Measurements from ENCODE around the gene GHRH.

The GHRH gene

DNA sequence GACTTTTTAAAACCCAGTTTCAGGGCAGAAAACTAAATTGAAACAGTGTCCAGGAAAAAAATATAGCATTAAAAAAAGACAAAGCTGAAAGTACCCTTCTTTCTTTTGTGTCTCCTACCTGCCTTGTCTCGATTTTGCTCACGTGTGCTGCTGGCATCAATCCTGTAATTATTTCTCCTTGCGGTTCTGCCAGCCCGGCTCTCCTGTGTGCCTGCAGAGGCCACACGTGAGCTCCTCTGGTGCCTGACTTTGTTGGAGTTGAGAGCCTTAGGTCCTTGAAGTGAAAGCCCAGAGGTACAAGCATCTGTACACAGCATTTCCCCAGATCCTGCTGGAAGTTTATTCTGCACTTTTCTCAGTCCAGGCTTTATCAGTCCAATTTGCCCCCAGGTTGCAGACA is 36.5 kb downstream of the GHRH start:
- no peak for DNase-seq (ENCODE audit: low spot score)
- no peak overlapping the region for H3K4me2 ChIP-seq (ENCODE audit: insufficient read depth, low read length, poor library complexity, severe bottlenecking)
- H3K36me3 ChIP-seq (replicated peaks in 1 of 2; ENCODE audit: control insufficient read depth in 2 of 2, insufficient read depth in 2 of 2, low read length in 2 of 2) = peaks cover 36 to 87% of the 10 kb centered on the region in 2 donors
- no peaks in the 10 kb centered on the region for H3K9me3 ChIP-seq (replicated peaks in 1 of 2; ENCODE audit: control insufficient read depth in 2 of 2, insufficient read depth in 1 of 2, low read depth in 1 of 2, low read length in 2 of 2)
- H4K91ac ChIP-seq (ENCODE audit: low read depth, low read length, poor library complexity) = no peak overlapping the region
- no peak overlapping the region for H2AFZ ChIP-seq (ENCODE audit: low read length)
- no CpG with 5 or more reads among the region's 5 CpGs for WGBS, 2 donors (ENCODE audit: extremely low coverage in 2 of 2, insufficient read length in 2 of 2, insufficient replicate concordance in 1 of 2)
- H2BK120ac ChIP-seq (ENCODE audit: low read depth, low read length) = no peak overlapping the region
- H3K4me3 ChIP-seq (ENCODE audit: low read length in 2 of 2) = no peak overlapping the region
- H2BK12ac ChIP-seq (ENCODE audit: low read length) = no peak overlapping the region
- H3K14ac ChIP-seq (ENCODE audit: low read length) = no peak overlapping the region
- no peak overlapping the region for H2BK15ac ChIP-seq (ENCODE audit: low read length)
- H3K27ac ChIP-seq (replicated peaks; ENCODE audit: low read length) = no peak overlapping the region
- no peak overlapping the region for H2BK5ac ChIP-seq (ENCODE audit: low read length)
- H4K8ac ChIP-seq (ENCODE audit: low read depth, low read length) = no peak overlapping the region
- H2AK5ac ChIP-seq (ENCODE audit: low read depth, low read length) = no peak overlapping the region
- H3K79me1 ChIP-seq (ENCODE audit: low read depth, low read length) = peaks cover 2% of the 10 kb centered on the region
- H3K4ac ChIP-seq (ENCODE audit: low read length) = no peak overlapping the region
- no peak overlapping the region for H3K18ac ChIP-seq (ENCODE audit: low read length)
- H3K27me3 ChIP-seq (ENCODE audit: control insufficient read depth in 3 of 3, insufficient read depth in 3 of 3, low read depth in 1 of 3, low read length in 3 of 3) = no peaks in the 10 kb centered on the region
- H3K9ac ChIP-seq (ENCODE audit: low read depth, low read length, poor library complexity) = no peak overlapping the region
- peaks cover 31 to 33% of the 10 kb centered on the region in 2 donors for H3K4me1 ChIP-seq (ENCODE audit: control insufficient read depth in 2 of 2, insufficient read depth in 1 of 2, low read depth in 1 of 2, low read length in 2 of 2)
- no peak overlapping the region for H3K23ac ChIP-seq (ENCODE audit: low read depth, low read length, poor library complexity)

DNA sequence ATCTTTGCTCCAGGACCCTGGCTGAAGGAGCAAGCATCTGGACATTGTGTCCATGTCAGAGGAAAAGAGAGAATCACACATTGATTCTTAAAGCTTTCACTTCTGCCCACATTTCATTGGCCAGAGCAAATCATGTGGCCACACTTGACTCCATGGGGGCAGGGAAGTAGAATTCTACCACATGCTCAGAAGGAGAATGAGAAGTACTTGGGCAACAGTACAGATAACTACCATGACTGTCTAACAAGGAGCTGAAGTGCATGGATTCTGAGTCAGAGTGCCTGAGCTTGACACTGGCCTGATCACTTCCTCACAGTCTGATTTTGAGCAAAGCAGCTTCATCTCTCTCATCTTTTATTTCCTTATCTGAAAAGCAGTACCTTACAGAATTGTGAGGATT is 38.6 kb downstream of the GHRH start:
- peaks cover 18 to 21% of the 10 kb centered on the region in 2 donors for H3K4me1 ChIP-seq (ENCODE audit: control insufficient read depth in 2 of 2, insufficient read depth in 1 of 2, low read depth in 1 of 2, low read length in 2 of 2)
- no peak overlapping the region for H3K4me3 ChIP-seq (ENCODE audit: low read length in 2 of 2)
- H3K27me3 ChIP-seq (ENCODE audit: control insufficient read depth in 3 of 3, insufficient read depth in 3 of 3, low read depth in 1 of 3, low read length in 3 of 3) = no peaks in the 10 kb centered on the region
- no peak overlapping the region for H3K14ac ChIP-seq (ENCODE audit: low read length)
- no peak overlapping the region for H2AFZ ChIP-seq (ENCODE audit: low read length)
- no peak overlapping the region for H3K4me2 ChIP-seq (ENCODE audit: insufficient read depth, low read length, poor library complexity, severe bottlenecking)
- no peak overlapping the region for H2BK12ac ChIP-seq (ENCODE audit: low read length)
- no peak overlapping the region for H2BK5ac ChIP-seq (ENCODE audit: low read length)
- H3K9me3 ChIP-seq (replicated peaks in 1 of 2; ENCODE audit: control insufficient read depth in 2 of 2, insufficient read depth in 1 of 2, low read depth in 1 of 2, low read length in 2 of 2) = no peaks in the 10 kb centered on the region
- no peak overlapping the region for H2AK5ac ChIP-seq (ENCODE audit: low read depth, low read length)
- H3K4ac ChIP-seq (ENCODE audit: low read length) = no peak overlapping the region
- peaks cover 33 to 83% of the 10 kb centered on the region in 2 donors for H3K36me3 ChIP-seq (replicated peaks in 1 of 2; ENCODE audit: control insufficient read depth in 2 of 2, insufficient read depth in 2 of 2, low read length in 2 of 2)
- H3K23ac ChIP-seq (ENCODE audit: low read depth, low read length, poor library complexity) = no peak overlapping the region
- no peak overlapping the region for H3K27ac ChIP-seq (replicated peaks; ENCODE audit: low read length)
- H3K9ac ChIP-seq (ENCODE audit: low read depth, low read length, poor library complexity) = no peak overlapping the region
- H2BK15ac ChIP-seq (ENCODE audit: low read length) = no peak overlapping the region
- no peak overlapping the region for H2BK120ac ChIP-seq (ENCODE audit: low read depth, low read length)
- DNase-seq (ENCODE audit: low spot score) = no peak
- no peak overlapping the region for H4K8ac ChIP-seq (ENCODE audit: low read depth, low read length)
- H4K91ac ChIP-seq (ENCODE audit: low read depth, low read length, poor library complexity) = no peak overlapping the region
- no peak overlapping the region for H3K18ac ChIP-seq (ENCODE audit: low read length)
- peaks cover 2% of the 10 kb centered on the region for H3K79me1 ChIP-seq (ENCODE audit: low read depth, low read length)

DNA sequence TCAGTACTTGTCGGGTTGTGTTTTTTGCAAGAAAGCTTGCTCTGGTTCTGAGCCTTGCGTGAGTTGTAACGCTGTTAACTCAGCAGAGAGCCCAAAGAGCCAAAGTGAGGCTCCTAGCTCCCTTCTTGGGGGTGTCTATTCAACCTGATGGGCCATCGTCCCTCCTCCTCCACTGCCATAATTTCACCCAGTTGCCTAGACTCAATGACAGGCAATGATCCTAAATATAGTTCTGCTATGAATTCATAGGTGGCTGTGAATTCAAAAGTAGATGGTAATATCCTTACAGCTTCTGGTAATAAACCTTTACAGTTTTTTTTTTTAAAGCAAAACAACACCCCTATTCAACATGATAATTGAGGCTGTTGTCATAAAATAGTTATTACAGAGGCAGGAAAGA is 39.5 kb downstream of the GHRH start:
- Histone ChIP-seq H3K4me3 (ENCODE audit: low read length in 2 of 2) (no peak overlapping the region), H2BK15ac (ENCODE audit: low read length) (no peak overlapping the region), H2AFZ (ENCODE audit: low read length) (no peak overlapping the region), H3K79me1 (ENCODE audit: low read depth, low read length) (peaks cover 2% of the 10 kb centered on the region), H3K27me3 (ENCODE audit: control insufficient read depth in 3 of 3, insufficient read depth in 3 of 3, low read depth in 1 of 3, low read length in 3 of 3) (no peaks in the 10 kb centered on the region), H3K4ac (ENCODE audit: low read length) (no peak overlapping the region), H3K23ac (ENCODE audit: low read depth, low read length, poor library complexity) (no peak overlapping the region), H3K14ac (ENCODE audit: low read length) (no peak overlapping the region), H3K4me1 (ENCODE audit: control insufficient read depth in 2 of 2, insufficient read depth in 1 of 2, low read depth in 1 of 2, low read length in 2 of 2) (peaks cover 12 to 21% of the 10 kb centered on the region in 2 donors), H2BK5ac (ENCODE audit: low read length) (no peak overlapping the region), H3K4me2 (ENCODE audit: insufficient read depth, low read length, poor library complexity, severe bottlenecking) (no peak overlapping the region), H2BK12ac (ENCODE audit: low read length) (no peak overlapping the region), H2AK5ac (ENCODE audit: low read depth, low read length) (no peak overlapping the region), H3K9ac (ENCODE audit: low read depth, low read length, poor library complexity) (no peak overlapping the region), H3K18ac (ENCODE audit: low read length) (no peak overlapping the region), H4K91ac (ENCODE audit: low read depth, low read length, poor library complexity) (no peak overlapping the region), H2BK120ac (ENCODE audit: low read depth, low read length) (no peak overlapping the region), H3K36me3 (replicated peaks in 1 of 2; ENCODE audit: control insufficient read depth in 2 of 2, insufficient read depth in 2 of 2, low read length in 2 of 2) (peaks cover 29 to 82% of the 10 kb centered on the region in 2 donors), H4K8ac (ENCODE audit: low read depth, low read length) (no peak overlapping the region), H3K27ac (replicated peaks; ENCODE audit: low read length) (no peak overlapping the region), H3K9me3 (replicated peaks in 1 of 2; ENCODE audit: control insufficient read depth in 2 of 2, insufficient read depth in 1 of 2, low read depth in 1 of 2, low read length in 2 of 2) (no peaks in the 10 kb centered on the region)
- no peak for DNase-seq (ENCODE audit: low spot score)
- WGBS, 2 donors (ENCODE audit: extremely low coverage in 2 of 2, insufficient read length in 2 of 2, insufficient replicate concordance in 1 of 2) = no CpG with 5 or more reads among the region's 4 CpGs

GRCh38 chr20:37220731-37221130 is 40.9 kb downstream of the GHRH start:
- H2BK15ac ChIP-seq (ENCODE audit: low read length) = no peak overlapping the region
- no peak for DNase-seq (ENCODE audit: low spot score)
- no peak overlapping the region for H3K4ac ChIP-seq (ENCODE audit: low read length)
- no peak overlapping the region for H2BK12ac ChIP-seq (ENCODE audit: low read length)
- H3K18ac ChIP-seq (ENCODE audit: low read length) = no peak overlapping the region
- H2AK5ac ChIP-seq (ENCODE audit: low read depth, low read length) = no peak overlapping the region
- H2BK120ac ChIP-seq (ENCODE audit: low read depth, low read length) = no peak overlapping the region
- no peak overlapping the region for H4K8ac ChIP-seq (ENCODE audit: low read depth, low read length)
- peaks cover 21 to 80% of the 10 kb centered on the region in 2 donors for H3K36me3 ChIP-seq (replicated peaks in 1 of 2; ENCODE audit: control insufficient read depth in 2 of 2, insufficient read depth in 2 of 2, low read length in 2 of 2)
- no CpG with 5 or more reads among the region's 3 CpGs for WGBS, 2 donors (ENCODE audit: extremely low coverage in 2 of 2, insufficient read length in 2 of 2, insufficient replicate concordance in 1 of 2)
- no peak overlapping the region for H3K4me3 ChIP-seq (ENCODE audit: low read length in 2 of 2)
- H3K27ac ChIP-seq (replicated peaks; ENCODE audit: low read length) = no peak overlapping the region
- H3K79me1 ChIP-seq (ENCODE audit: low read depth, low read length) = peaks cover 2% of the 10 kb centered on the region
- H3K4me2 ChIP-seq (ENCODE audit: insufficient read depth, low read length, poor library complexity, severe bottlenecking) = no peak overlapping the region
- H3K23ac ChIP-seq (ENCODE audit: low read depth, low read length, poor library complexity) = no peak overlapping the region
- no peaks in the 10 kb centered on the region for H3K27me3 ChIP-seq (ENCODE audit: control insufficient read depth in 3 of 3, insufficient read depth in 3 of 3, low read depth in 1 of 3, low read length in 3 of 3)
- no peak overlapping the region for H2BK5ac ChIP-seq (ENCODE audit: low read length)
- H3K9me3 ChIP-seq (replicated peaks in 1 of 2; ENCODE audit: control insufficient read depth in 2 of 2, insufficient read depth in 1 of 2, low read depth in 1 of 2, low read length in 2 of 2) = no peaks in the 10 kb centered on the region
- H3K9ac ChIP-seq (ENCODE audit: low read depth, low read length, poor library complexity) = no peak overlapping the region
- no peak overlapping the region for H2AFZ ChIP-seq (ENCODE audit: low read length)
- peaks cover 10 to 21% of the 10 kb centered on the region in 2 donors for H3K4me1 ChIP-seq (ENCODE audit: control insufficient read depth in 2 of 2, insufficient read depth in 1 of 2, low read depth in 1 of 2, low read length in 2 of 2)
- H4K91ac ChIP-seq (ENCODE audit: low read depth, low read length, poor library complexity) = no peak overlapping the region
- H3K14ac ChIP-seq (ENCODE audit: low read length) = no peak overlapping the region
